AG04450 (cell line): ENCODE measurements around the gene SHC3. TPM values are rescaled to one million over a fixed set of nuclear protein-coding genes. Genes with fewer than 3 reads are reported as not detected.

Experiments used
- CTCF ChIA-PET: fragments of 300-600, 350-600 bp; formaldehyde crosslinking; extraction: SDS; loops from one replicate; lab custom pipeline; 2022; ENCODE audit warnings: antibody characterized with exemption, inconsistent platforms; lab: Charles Lee
- POLR2A ChIA-PET: fragments of 350-600 bp; formaldehyde crosslinking; extraction: SDS; loops from one replicate; lab custom pipeline; 2021; ENCODE audit warnings: antibody characterized with exemption, inconsistent platforms; lab: Yijun Ruan, JAX
- DNase-seq: peaks from one replicate; pipeline ENCODE4 v3.0.0-alpha.2; 2011; ENCODE audit warnings: low read depth, low spot score
- H3K27ac ChIP-seq: one replicate; pipeline ENCODE4 v1.5.1; 2012; ENCODE audit warnings: low read depth, low read length, control low read depth
- H3K27me3 ChIP-seq: one replicate; pipeline ENCODE4 v1.6.0; 2012; ENCODE audit warnings: low read length; ENCODE audit not compliant: control insufficient read depth, insufficient read depth
- H3K4me3 ChIP-seq: 2 replicates; pipeline ENCODE4 v1.5.1; 2011; ENCODE audit warnings: mild to moderate bottlenecking, low read depth, low read length, control low read depth
- H3K9me3 ChIP-seq: 2 replicates; pipeline ENCODE4 v1.5.1; 2012; ENCODE audit warnings: low read length; ENCODE audit not compliant: control insufficient read depth, insufficient read depth
- CTCF ChIP-seq: IDR thresholded peaks from 2 replicates; pipeline ENCODE4 v1.5.1; 2011; ENCODE audit warnings: low read depth, low read length, control low read depth, inconsistent platforms
- polyA plus RNA-seq: library from polyadenylated mRNA; depleted of rRNA; stranded (reverse); fragments of >200 nt; gene quantifications from 2 replicates; pipeline ENCODE4 v1.2.3, GENCODE V29; 2011

The SHC3 gene
- polyA plus RNA-seq, 1 experiment: 4.3 TPM

DNA sequence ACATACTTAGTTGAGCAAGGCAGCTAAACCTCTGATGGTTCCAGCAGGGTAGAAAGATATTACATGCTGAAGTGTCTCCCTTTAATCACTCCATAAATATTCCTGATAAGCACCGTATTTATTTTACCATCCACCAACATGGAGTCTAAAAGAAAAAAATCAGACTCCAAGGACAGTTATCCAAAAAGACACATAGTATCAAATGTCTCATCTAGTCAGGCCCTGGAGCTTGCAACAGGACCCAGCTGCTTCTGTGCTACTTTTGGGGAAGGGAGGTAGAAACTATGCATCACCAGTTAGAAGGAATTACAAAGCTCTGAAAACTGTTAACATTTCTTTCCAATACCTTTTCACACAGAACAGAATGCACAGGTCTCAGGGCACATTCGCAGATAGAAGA is 99.2 kb downstream of the SHC3 start:
- POLR2A ChIA-PET: interaction anchor here (1.1 kb wide), 1 partner anchor 44 kb away, joined by 3 read pairs; no protein-coding TSS in a partner anchor
- peaks cover 3% of the 10 kb centered on the region; the same call in 1 of the 2 replicates for H3K9me3 ChIP-seq
- peak; percentile 20 for DNase-seq
- no peak for TF ChIP-seq CTCF
- H3K27me3 ChIP-seq: no peaks in the 10 kb centered on the region
- H3K27ac ChIP-seq: no peak overlapping the region
- no peak overlapping the region for H3K4me3 ChIP-seq
- CTCF ChIA-PET: interaction anchor here (1.0 kb wide), 1 partner anchor 73 kb away, joined by 3 read pairs; no protein-coding TSS in a partner anchor

DNA sequence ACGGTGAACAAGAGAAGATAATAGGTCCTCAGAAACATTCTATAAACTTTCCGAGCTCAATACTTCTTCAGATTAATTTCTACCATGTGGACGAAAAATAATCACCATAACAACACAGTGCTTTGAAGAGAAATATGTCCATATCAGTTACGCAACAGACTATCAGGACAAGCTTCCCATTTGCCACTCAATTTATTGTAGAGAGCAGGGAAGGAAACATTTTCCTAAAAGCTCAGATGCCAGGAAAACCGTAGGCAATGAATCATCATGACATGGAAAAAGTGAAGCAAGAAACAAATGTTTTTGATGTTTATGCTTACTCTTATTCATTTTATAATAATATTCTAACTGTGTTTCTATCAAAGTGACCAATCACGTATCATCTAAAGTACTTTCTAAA is 99.8 kb downstream of the SHC3 start:
- peaks cover 3% of the 10 kb centered on the region; the same call in 1 of the 2 replicates for H3K9me3 ChIP-seq
- no peak for DNase-seq
- no peaks in the 10 kb centered on the region for H3K27me3 ChIP-seq
- H3K4me3 ChIP-seq: no peak overlapping the region
- ChIA-PET CTCF (no interaction called here), POLR2A (interaction anchor here (1.1 kb wide), 1 partner anchor 44 kb away, joined by 3 read pairs; no protein-coding TSS in a partner anchor)
- no peak overlapping the region for H3K27ac ChIP-seq
- no peak for TF ChIP-seq CTCF

GRCh38 chr9:89078421-89078820 is 100.2 kb downstream of the SHC3 start:
- Histone ChIP-seq H3K4me3 (no peak overlapping the region), H3K27me3 (no peaks in the 10 kb centered on the region), H3K27ac (no peak overlapping the region), H3K9me3 (peaks cover 3% of the 10 kb centered on the region; the same call in 1 of the 2 replicates)
- TF ChIP-seq CTCF: no peak
- POLR2A ChIA-PET: no interaction called here
- no peak for DNase-seq
- CTCF ChIA-PET: no interaction called here

GRCh38 chr9:89077519-89077918 is 101.1 kb downstream of the SHC3 start:
- H3K27ac ChIP-seq: no peak overlapping the region
- TF ChIP-seq CTCF: no peak
- no peaks in the 10 kb centered on the region for H3K9me3 ChIP-seq
- DNase-seq: no peak
- no peaks in the 10 kb centered on the region for H3K27me3 ChIP-seq
- H3K4me3 ChIP-seq: no peak overlapping the region
- POLR2A ChIA-PET: no interaction called here
- CTCF ChIA-PET: no interaction called here

- Histone ChIP-seq H3K27me3 (no peaks in the 10 kb centered on the region), H3K27ac (no peak overlapping the region), H3K4me3 (no peak overlapping the region), H3K9me3 (no peaks in the 10 kb centered on the region)
- ChIA-PET CTCF (no interaction called here), POLR2A (no interaction called here)
- no peak for DNase-seq
- TF ChIP-seq CTCF: no peak
These were observed 105.2 kb downstream of the SHC3 start for GRCh38 chr9:89073397-89073796.
